GM23248 (cell line): Measurements from ENCODE around the gene MAP2K5. TPM values are rescaled to one million over a fixed set of nuclear protein-coding genes. Genes with fewer than 3 reads are reported as not detected.

Experiments used
- DNase-seq: peaks from one replicate; pipeline ENCODE4 v3.0.0-alpha.2; 2015
- H2AFZ ChIP-seq: fragments of 200-600 bp; sonication (generic); 2 replicates; pipeline ENCODE4 v1.6.1; 2016; ENCODE audit warnings: antibody characterized with exemption
- H3F3A ChIP-seq: fragments of 200-600 bp; sonication (generic); 2 replicates; pipeline ENCODE4 v1.6.1; 2016; ENCODE audit warnings: mild to moderate bottlenecking, antibody characterized with exemption, mixed run types; ENCODE audit not compliant: insufficient read depth
- H3K27ac ChIP-seq: fragments of 200-600 bp; sonication (generic); 2 replicates; pipeline ENCODE4 v1.5.1; 2016; ENCODE audit warnings: mild to moderate bottlenecking
- H3K27me3 ChIP-seq: fragments of 200-600 bp; sonication (generic); replicated peaks from 2 replicates; pipeline ENCODE4 v1.6.1; 2016; ENCODE audit warnings: mild to moderate bottlenecking; ENCODE audit not compliant: insufficient read depth
- H3K36me3 ChIP-seq: fragments of 200-600 bp; sonication (generic); 2 replicates; pipeline ENCODE4 v1.6.1; 2016; ENCODE audit warnings: low read depth, mild to moderate bottlenecking
- H3K4me1 ChIP-seq: fragments of 200-600 bp; sonication (generic); 2 replicates; pipeline ENCODE4 v1.6.1; 2016; ENCODE audit warnings: mild to moderate bottlenecking; ENCODE audit not compliant: insufficient read depth
- H3K4me2 ChIP-seq: fragments of 200-600 bp; sonication (generic); one replicate; pipeline ENCODE4 v1.6.1; 2016; ENCODE audit warnings: mild to moderate bottlenecking; ENCODE audit not compliant: unreplicated experiment
- H3K4me3 ChIP-seq: fragments of 200-600 bp; sonication (generic); 2 replicates; pipeline ENCODE4 v1.5.1; 2016; ENCODE audit warnings: mild to moderate bottlenecking
- H3K79me2 ChIP-seq: fragments of 200-600 bp; sonication (generic); 2 replicates; pipeline ENCODE4 v1.6.1; 2016; ENCODE audit warnings: mild to moderate bottlenecking; ENCODE audit not compliant: insufficient read depth
- H3K9ac ChIP-seq: fragments of 200-600 bp; sonication (generic); 2 replicates; pipeline ENCODE4 v1.6.1; 2016; ENCODE audit warnings: mild to moderate bottlenecking
- H3K9me2 ChIP-seq: fragments of 200-600 bp; sonication (generic); 2 replicates; pipeline ENCODE4 v1.6.1; 2016; ENCODE audit warnings: mixed run types, mild to moderate bottlenecking, moderate library complexity; ENCODE audit not compliant: insufficient read depth
- H3K9me3 ChIP-seq: fragments of 200-600 bp; sonication (generic); one replicate; pipeline ENCODE4 v1.6.1; 2017; ENCODE audit warnings: low read depth
- H4K20me1 ChIP-seq: fragments of 200-600 bp; sonication (generic); 2 replicates; pipeline ENCODE4 v1.6.0; 2016; ENCODE audit not compliant: insufficient read depth
- EZH2 ChIP-seq: fragments of 200-600 bp; sonication (generic); IDR thresholded peaks from 2 replicates; pipeline ENCODE4 v1.6.1; 2018; ENCODE audit warnings: antibody characterized with exemption, mild to moderate bottlenecking; ENCODE audit not compliant: insufficient read depth, poor library complexity, severe bottlenecking
- EZH2phosphoT487 ChIP-seq: fragments of 200-600 bp; sonication (generic); IDR thresholded peaks from 2 replicates; pipeline ENCODE4 v1.6.1; 2018; ENCODE audit warnings: antibody characterized with exemption, moderate library complexity, mild to moderate bottlenecking, low read depth; ENCODE audit not compliant: insufficient read depth
- WGBS, 2 experiments: methylation state at CpG; one replicate each; pipeline ENCODE4 v1.1.6; 2015 to 2017; ENCODE audit warnings: low lambda C conversion rate in 2 of 2, low coverage in 1 of 2; ENCODE audit errors: missing lambda C conversion rate in 2 of 2; 5-methylcytosine and 5-hydroxymethylcytosine counted together
- in situ Hi-C: fragments of 300-500 bp; cut with MboI; formaldehyde crosslinking; loops from 2 replicates; pipeline ENCODE4 v1.15.0; 2020
- polyA plus RNA-seq: library from polyadenylated mRNA; unstranded; fragments of >200 nt; fragmentation: Nextera tagmentation; extraction: Ambion mirVana; gene quantifications from 2 replicates; pipeline ENCODE4 v1.2.1, GENCODE V29; 2016
- total RNA-seq: library from RNA; depleted of rRNA; stranded (reverse); fragments of >200 nt; shearing (Covaris generic); gene quantifications from 2 replicates; pipeline ENCODE4 v1.2.3, GENCODE V29; 2014

MAP2K5 gene
- total and polyA plus RNA-seq, 2 experiments from 2014 or later: 2.8 to 15.0 TPM

DNA sequence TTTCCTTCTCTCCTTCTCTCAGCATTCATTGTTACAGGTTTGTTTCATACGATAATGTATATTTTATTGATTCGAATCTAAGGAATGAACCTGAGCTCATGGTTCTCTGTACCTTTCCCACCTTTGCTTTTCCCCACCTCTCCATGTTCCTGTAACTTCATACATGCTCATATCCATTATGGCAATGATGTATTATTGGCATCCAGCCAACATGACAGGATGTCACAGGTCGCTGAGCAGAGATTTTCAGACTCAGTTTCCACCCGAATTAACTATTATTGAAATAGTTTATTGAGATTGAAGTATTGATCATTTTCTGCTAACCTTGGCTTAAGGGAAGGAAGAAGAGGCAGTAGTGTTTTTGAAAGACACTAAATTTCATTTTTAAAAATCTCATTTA is 64.8 kb downstream of the MAP2K5 start:
- no peaks in the 10 kb centered on the region for H4K20me1 ChIP-seq
- no peaks in the 10 kb centered on the region for H3K9me3 ChIP-seq
- no peaks in the 10 kb centered on the region for H3K79me2 ChIP-seq
- no peak overlapping the region for H3K9ac ChIP-seq
- in situ Hi-C loops: no loop called here
- H2AFZ ChIP-seq: no peak overlapping the region
- TF ChIP-seq EZH2phosphoT487 (no peak), EZH2 (no peak)
- no peak overlapping the region for H3K27ac ChIP-seq
- DNase-seq: no peak
- H3K9me2 ChIP-seq: no peaks in the 10 kb centered on the region
- no peak overlapping the region for H3K4me3 ChIP-seq
- H3K36me3 ChIP-seq: no peaks in the 10 kb centered on the region
- no peak overlapping the region for H3K4me2 ChIP-seq
- no peaks in the 10 kb centered on the region for H3F3A ChIP-seq
- WGBS, 2 experiments: 82 to 84% methylated on average over 4 of the region's 4 CpGs
- H3K27me3 ChIP-seq: no peaks in the 10 kb centered on the region
- no peaks in the 10 kb centered on the region for H3K4me1 ChIP-seq

DNA sequence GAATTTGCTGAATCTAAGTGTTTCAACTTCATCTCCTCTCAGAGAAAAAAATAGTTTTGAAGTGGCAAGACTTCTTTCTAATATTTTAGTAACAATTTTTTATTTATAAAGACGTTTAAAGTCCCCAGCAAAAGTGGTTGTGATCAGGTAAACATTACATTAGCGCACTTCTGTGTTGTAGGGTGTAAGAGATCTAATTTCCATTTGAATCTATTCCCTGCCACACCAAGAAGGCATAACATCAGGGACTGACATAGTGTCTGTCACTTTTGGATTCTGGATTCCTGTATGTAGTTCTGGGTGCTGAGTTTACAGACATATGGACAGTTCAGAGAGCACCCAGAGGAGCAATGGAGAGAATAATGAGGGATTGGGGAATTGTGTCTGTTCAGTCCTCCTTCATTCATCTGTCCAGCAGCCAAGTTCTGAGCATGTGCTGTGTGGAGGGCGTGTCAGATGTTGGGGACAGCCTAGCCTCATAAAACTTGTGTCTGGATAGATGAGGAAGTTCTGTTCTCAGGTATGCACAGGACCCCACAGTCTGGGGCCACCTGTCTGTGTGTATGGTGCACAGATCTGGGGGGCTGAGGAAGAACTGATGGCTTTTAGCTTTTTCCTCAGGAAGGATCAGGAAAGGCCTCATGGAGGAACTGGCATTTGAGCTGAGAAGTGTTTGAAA is 65.6 kb downstream of the MAP2K5 start:
- H3K79me2 ChIP-seq: no peaks in the 10 kb centered on the region
- no peaks in the 10 kb centered on the region for H3K27me3 ChIP-seq
- TF ChIP-seq EZH2: no peak
- H3K4me3 ChIP-seq: no peak overlapping the region
- H3K4me2 ChIP-seq: no peak overlapping the region
- H3F3A ChIP-seq: no peaks in the 10 kb centered on the region
- no peaks in the 10 kb centered on the region for H3K9me2 ChIP-seq
- H2AFZ ChIP-seq: no peak overlapping the region
- 93 to 95% methylated on average over 3 of the region's 3 CpGs for WGBS, 2 experiments
- no peak for DNase-seq
- in situ Hi-C loops: no loop called here
- no peaks in the 10 kb centered on the region for H3K36me3 ChIP-seq
- no peaks in the 10 kb centered on the region for H3K4me1 ChIP-seq
- H3K9me3 ChIP-seq: no peaks in the 10 kb centered on the region
- no peak overlapping the region for H3K9ac ChIP-seq
- no peaks in the 10 kb centered on the region for H4K20me1 ChIP-seq
- no peak overlapping the region for H3K27ac ChIP-seq

GRCh38 chr15:67608638-67608959 is 66.1 kb downstream of the MAP2K5 start:
- TF ChIP-seq EZH2 (no peak), EZH2phosphoT487 (no peak)
- DNase-seq: no peak
- Histone ChIP-seq H3K4me2 (no peak overlapping the region), H4K20me1 (no peaks in the 10 kb centered on the region), H2AFZ (no peak overlapping the region), H3K9ac (no peak overlapping the region), H3K79me2 (no peaks in the 10 kb centered on the region), H3F3A (no peaks in the 10 kb centered on the region), H3K27ac (no peak overlapping the region), H3K27me3 (no peaks in the 10 kb centered on the region), H3K9me3 (no peaks in the 10 kb centered on the region), H3K36me3 (no peaks in the 10 kb centered on the region), H3K9me2 (no peaks in the 10 kb centered on the region), H3K4me1 (no peaks in the 10 kb centered on the region), H3K4me3 (no peak overlapping the region)
- WGBS, 2 experiments: 91 to 95% methylated on average over 2 of the region's 2 CpGs
- in situ Hi-C loops: no loop called here

GRCh38 chr15:67611370-67612369 is 69.2 kb downstream of the MAP2K5 start:
- no peaks in the 10 kb centered on the region for H3K4me1 ChIP-seq
- no peak overlapping the region for H3K27ac ChIP-seq
- H3K79me2 ChIP-seq: no peaks in the 10 kb centered on the region
- H3K4me2 ChIP-seq: no peak overlapping the region
- no peaks in the 10 kb centered on the region for H3K27me3 ChIP-seq
- TF ChIP-seq EZH2phosphoT487 (no peak), EZH2 (no peak)
- no peaks in the 10 kb centered on the region for H3K9me3 ChIP-seq
- H2AFZ ChIP-seq: no peak overlapping the region
- in situ Hi-C loops: no loop called here
- H3K9ac ChIP-seq: no peak overlapping the region
- H3K9me2 ChIP-seq: no peaks in the 10 kb centered on the region
- no peak for DNase-seq
- no peak overlapping the region for H3K4me3 ChIP-seq
- no peaks in the 10 kb centered on the region for H3K36me3 ChIP-seq
- H3F3A ChIP-seq: no peaks in the 10 kb centered on the region
- no peaks in the 10 kb centered on the region for H4K20me1 ChIP-seq
- WGBS, 2 experiments: 82 to 86% methylated on average over 6 of the region's 6 CpGs
